Stimulated activated CD4-positive, alpha-beta T cell treated with anti-CD3 and anti-CD28 coated beads, Interleukin-4, amount 100 ng/mL, for 48 hours (primary cell): ENCODE data around the gene CORO6.

Experiments
- DNase-seq, 2 donors: peaks; one replicate each; pipeline ENCODE4 v3.0.0-alpha.2; 2020; ENCODE audit warnings: low read depth in 2 of 2

The CORO6 gene

DNA sequence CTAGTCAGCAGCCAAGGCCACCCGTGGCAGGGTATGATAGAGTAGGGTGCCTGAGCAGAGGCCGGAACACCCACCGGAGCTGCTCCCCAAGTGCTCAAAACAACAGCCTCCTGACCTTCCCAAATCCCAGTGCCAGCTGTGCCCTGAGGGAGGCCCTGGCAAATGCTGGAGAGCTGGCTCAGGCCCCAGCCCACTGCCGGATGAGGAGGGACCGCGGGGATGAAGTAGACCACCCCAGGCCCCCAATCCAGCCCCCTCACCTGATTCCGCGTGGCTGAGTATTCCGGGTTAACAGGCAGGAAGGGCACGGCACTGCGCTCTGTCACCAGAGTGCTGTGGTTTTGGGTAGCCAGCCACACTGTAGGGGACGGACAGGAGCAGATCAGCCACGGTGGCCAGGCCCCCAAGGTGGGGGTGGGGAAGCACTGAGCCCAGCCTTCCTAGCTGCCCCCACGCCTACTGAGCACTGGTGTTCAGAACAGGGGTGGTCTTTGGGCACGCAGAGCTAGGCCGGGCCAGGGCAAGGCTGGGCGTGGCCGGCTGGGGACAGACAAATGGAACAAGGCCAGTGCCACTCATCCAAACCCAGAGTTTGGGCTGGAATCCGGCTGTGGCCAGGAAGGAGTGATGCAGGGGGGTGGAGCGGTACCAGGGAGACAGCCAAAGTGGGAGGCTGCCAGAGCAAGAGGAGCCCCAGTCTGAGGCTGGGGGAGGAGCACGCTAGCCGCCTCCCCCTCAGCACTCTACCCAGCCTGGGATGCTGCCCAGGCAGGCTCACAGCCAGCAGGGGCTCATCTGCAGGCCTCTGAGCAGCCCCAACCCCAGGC is 45.1 kb downstream of the CORO6 start:
- no peak for DNase-seq

DNA sequence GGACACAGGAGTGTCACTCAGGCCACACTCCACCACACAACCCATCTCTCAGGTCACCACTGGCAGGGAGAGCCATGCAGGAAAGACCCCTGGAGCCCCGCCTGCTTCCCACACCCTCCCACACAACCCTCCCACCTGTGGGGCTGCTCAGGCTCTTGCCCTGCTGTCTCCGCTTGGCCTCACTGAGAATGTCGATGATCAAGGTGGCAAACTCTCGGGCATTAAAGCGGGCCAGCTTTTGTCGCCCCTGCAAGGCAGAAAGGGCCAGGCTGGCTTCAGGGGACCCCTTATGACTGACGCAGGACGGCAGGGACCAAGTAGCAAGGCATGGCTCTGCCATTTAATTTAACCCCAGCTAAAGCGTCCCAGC is 45.7 kb downstream of the CORO6 start:
- DNase-seq, result no peak

- no peak for DNase-seq
Measured at GRCh38 chr17:29576214-29577000, 46.3 kb downstream of the CORO6 start.

DNA sequence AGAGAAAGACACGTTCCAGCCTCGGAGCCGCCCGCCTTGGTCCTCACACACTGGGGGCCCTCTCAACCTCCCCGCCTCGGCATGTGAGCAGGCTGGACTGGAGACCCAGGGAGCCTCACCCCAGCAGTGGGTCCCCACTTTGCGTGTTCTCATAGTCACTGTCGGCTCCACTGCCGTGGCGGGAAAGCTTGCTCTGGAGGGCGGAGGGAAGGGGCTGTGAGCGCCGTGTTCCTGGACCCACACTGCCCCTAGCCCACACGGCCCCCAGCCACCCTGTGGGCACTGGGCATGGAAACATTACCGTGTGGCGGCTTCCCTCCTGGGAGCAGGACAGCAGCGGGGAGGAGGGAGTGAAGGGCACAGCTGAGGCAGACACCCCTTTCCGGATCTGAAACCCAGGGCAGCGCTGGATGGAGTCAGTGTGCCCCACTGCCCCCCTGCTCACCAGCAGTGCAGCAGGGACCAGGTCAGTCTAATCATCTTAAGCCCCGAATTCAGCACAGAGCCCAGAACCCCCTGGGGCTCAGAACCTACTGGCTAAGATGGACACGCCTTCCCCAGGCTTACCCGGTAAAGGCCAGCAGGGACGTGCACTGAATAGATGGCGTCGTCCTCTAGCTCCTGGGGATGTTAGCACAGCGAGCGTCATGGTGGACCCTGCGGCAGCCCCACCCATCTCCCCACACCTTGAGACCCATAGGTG is 47.0 kb downstream of the CORO6 start:
- DNase-seq, result no peak

DNA sequence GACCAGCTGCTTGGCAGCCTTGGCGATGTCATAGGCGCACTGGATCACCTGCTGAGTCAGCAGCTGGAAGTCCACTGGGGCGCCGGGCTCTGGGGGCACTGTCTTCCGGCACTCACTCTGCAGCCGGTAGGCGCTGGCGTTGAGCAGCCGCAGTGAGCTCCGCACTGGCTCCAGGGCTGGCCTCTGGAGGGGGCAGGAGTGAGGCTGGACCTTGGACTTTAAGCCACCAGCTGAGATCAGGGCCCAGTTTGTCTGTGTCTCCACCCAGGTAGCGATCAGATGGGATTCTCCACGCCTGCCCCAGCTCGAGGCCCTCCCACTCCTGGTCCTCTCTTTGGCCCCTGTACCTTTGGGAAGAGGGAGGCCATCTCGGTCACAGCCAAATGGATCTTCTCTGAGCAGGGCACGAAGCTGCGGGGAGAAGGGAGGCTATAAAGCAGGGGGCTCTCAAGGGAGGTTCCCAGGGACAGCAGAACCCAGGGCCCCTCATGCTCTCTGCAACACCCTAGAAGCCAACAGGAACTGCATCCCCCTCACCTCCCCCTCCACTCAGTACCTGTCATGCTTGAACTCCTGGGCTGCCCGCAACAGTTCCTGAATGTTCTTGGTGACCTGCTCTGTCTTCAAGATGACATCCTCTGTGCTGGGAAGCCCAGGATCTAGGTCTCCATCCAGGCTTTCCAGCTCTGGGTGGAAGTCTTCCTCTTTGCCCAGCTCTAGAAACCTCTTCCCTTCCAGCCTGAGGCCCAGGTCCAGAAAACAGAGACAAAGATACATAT is 47.8 kb downstream of the CORO6 start:
- no peak for DNase-seq

GRCh38 chr17:29573871-29574731 is 48.6 kb downstream of the CORO6 start:
- no peak for DNase-seq

DNA sequence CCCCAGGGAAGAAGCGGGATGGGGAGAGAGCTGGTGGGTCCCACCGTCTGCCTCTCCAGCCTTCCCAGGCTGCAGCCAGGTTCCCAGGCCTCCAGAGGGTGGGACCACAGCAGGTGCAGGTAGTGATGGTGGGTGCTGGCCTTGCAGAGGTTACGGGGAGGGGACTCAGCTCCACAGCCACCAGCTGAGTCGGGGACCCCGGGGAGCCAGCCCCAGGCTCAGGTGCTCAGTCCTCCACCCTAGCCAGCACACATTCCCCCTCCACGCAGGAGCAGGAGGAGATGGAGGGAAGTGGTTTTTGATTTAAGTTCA is 49.2 kb downstream of the CORO6 start:
- no peak for DNase-seq

DNA sequence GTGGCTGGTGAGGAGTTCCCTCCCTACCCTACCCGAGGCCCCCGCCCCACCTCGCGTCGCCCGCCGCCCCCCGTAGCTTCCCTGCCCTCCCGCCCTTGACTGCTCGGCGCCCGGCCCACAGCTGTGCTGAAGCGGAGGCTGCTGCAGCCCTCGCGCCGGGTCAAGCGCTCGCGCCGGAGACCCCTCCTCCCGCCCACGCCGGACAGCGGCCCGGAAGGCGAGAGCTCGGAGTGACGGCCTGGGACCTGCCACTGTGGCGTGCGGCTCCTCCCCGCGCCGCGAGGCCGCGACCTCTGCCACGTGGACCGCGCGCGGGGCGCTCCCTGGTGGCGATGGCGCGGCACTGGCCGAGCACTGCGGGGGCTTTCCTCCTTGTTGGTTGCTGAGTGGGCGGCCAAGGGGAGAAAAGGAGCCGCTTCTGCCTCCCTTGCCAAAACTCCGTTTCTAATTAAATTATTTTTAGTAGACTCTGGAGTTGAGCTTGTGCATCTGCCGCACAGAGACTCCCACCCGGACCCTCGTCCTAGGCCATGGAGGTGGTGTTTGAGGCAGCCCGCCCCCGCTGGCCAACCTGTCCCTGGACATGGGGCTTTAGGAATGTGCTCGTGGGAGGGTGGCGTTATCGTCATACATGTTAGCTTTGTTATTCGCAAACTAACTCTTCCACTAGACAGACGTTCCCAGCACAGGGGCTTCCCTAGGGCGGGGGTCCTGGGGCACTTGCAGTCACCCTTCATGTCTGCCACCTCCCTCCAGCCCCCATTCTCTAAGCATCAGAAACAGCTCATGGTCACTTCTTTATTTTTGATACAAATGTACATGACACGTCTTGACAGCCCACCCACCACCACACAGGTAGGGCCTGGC is 49.8 kb downstream of the CORO6 start:
- DNase-seq, result peak in 1 of 2 donors; percentile 42

GRCh38 chr17:29571883-29572681 is 50.6 kb downstream of the CORO6 start:
- no peak for DNase-seq

DNA sequence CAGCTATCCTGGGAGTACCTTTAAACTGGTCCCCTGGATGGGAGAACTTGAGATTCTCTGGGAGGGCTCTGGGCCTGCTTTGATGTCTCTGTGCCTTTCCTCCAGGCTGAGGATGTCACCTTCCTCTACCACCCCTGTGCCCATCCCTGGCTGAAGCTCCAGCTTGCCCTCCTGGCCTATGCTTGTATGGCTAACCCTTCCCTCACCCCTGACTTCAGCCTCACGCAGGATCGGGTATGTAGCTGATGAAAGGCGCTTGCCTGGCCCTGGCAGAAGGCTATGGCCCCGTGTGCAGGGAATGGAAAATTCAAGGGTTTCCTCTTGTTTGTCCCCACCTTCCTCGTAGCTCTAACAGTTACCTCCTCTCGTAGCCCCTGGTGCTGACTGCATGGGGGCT is 51.2 kb downstream of the CORO6 start:
- DNase-seq, result no peak

- no peak for DNase-seq
Measured at GRCh38 chr17:29570521-29570920, 52.2 kb downstream of the CORO6 start.

GRCh38 chr17:29569245-29569950 is 53.3 kb downstream of the CORO6 start:
- no peak for DNase-seq

GRCh38 chr17:29568331-29569244 is 54.1 kb downstream of the CORO6 start, which contains the start of gene TP53I13:
TSS of gene TP53I13 (plus strand) at chr17:29568701. CDS start at chr17:29568759, 58 bp downstream.
- peak; percentile 82 to 88 for DNase-seq

DNA sequence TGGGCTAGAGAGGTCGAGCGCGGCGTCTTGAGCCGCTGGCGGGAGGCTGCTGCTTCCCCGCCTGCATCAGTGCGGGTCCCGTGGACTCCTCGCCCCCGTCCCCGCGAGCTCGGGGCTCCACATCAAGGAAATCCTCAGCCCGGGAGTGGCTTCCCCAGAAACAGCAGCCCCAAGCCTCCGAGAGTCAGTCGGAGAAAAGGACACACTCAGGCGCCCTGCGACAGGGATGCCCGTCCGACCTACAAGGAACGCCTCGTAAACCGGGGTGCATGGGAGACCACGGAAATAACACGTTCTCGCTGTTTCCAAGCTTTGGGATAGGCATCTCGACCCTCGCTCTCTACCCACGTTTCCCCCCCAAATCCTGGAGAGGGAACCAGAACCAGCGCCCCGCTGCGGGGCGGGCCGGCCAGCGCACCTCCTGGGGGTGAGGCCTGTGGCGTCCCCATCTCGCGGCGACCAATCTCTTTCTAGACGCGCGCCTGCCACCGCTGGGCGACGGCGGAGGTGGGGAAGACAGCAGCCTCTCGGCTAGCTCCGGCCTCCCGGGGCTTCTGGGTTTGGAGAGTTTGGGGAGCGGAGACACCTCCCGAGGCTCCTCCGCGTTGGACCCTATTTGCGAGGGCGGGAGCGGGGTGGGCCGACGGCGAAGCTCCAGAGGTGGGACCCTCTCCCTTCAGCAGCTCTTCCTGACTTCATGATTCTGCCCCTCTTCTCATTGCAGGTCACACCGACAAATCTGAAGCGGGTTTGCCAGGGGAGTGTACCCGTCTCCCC is 55.0 kb downstream of the CORO6 start:
- DNase-seq, result peak; percentile 73 to 77

DNA sequence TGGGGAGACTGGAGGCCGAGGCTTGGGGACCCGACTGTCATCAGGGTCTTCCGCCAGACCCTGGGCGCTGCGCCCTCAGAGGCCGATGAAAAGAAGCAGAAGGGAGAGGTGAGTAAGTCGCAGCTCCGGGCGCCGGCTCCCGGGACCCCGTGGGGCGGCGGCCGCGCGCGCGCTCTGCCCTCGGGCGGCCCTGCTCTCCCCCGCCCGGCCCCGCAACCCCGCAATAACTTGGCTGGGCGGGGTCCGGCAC is 55.5 kb downstream of the CORO6 start:
- no peak for DNase-seq

DNA sequence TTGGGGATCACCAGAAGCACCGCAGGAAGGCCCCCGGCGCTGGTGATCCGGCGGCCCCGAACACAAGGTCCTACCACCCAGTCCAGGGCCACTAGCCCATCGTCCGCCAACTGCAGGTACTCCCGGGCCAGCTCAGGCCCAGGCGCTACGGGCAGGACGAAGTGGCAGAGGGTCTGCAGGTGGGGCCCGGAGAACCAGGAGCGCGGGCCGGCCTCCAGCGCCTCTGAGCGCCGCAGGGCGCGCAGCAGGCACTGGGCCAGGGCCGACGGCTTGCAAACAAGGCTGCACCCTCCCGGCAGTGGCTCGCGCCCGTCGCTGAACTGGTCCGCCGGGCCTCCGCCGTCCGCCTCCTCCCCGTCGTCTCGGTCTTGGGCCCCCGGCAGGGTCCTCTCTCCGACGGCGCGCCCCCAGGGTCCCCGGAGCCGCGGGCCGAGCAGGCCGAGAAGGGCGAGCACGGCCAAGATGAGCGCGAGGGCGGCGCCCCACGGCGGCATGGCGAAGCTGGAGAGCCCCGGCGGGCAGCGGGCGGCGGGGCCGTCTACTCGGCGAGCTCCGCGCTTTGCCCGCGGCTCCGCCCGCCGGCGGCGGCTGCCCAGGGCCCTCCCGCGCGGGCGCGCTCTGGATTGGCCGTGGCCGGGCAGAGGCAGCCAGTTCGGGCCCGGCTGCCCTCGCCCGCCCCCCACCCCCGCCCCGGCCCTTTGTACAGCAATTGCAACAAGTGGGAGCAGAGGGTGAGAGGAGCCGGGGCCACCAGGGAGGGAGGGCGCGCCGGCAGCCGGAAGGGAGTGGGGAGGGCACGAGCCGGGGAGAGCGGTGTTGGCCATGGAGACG is 56.0 kb downstream of the CORO6 start, which contains the start of gene ABHD15:
Gene ABHD15, minus strand, starts transcription at position 565 of the 831 bp plus-strand sequence. Its CDS starts 71 bp downstream, at position 494.
- DNase-seq, result peak; percentile 50 to 52
